ENCODE data around the gene MYO1H.

GRCh38 chr12:109464642-109465351 is 117.1 kb downstream of the MYO1H start:
- TF ChIP-seq NKX3-1 (CRISPR knock-in tag; IDR thresholded peaks at IDR 0.05) (no peak), HNF4A (CRISPR knock-in tag; IDR thresholded peaks at IDR 0.05) (no peak), ZNF609 (CRISPR knock-in tag; IDR thresholded peaks at IDR 0.05; ENCODE audit: borderline replicate concordance) (no peak), ZNF331 (CRISPR knock-in tag; IDR thresholded peaks at IDR 0.05) (no peak), CTCF (CRISPR knock-in tag; IDR thresholded peaks at IDR 0.05) (no peak), FOXC1 (CRISPR knock-in tag; IDR thresholded peaks at IDR 0.05; ENCODE audit: borderline replicate concordance) (no peak), HDAC1 (CRISPR knock-in tag; IDR thresholded peaks at IDR 0.05) (no peak), KLF16 (CRISPR knock-in tag; IDR thresholded peaks at IDR 0.05) (no peak), ZNF280B (CRISPR knock-in tag; IDR thresholded peaks at IDR 0.05; ENCODE audit: borderline replicate concordance) (no peak), SP1 (IDR thresholded peaks at IDR 0.05) (no peak), SP1 (CRISPR knock-in tag; IDR thresholded peaks at IDR 0.05) (no peak), ZNF879 (CRISPR knock-in tag; IDR thresholded peaks at IDR 0.05) (no peak), ZNF720 (CRISPR knock-in tag; IDR thresholded peaks at IDR 0.05) (no peak), SSRP1 (CRISPR knock-in tag; IDR thresholded peaks at IDR 0.05) (no peak), ZNF557 (CRISPR knock-in tag; IDR thresholded peaks at IDR 0.05) (no peak)

Measured in HepG2 (cell line).